Measurements from ENCODE around the gene TTLL7. TPM values are rescaled to one million over a fixed set of nuclear protein-coding genes. Genes with fewer than 3 reads are reported as not detected.
A peak's percentile ranks its signal among the peaks of the same experiment; 100 is the strongest.

The TTLL7 gene
- polyA plus RNA-seq, 1 donor (not counting 4 experiments of a cell fraction or from before 2014, with no cell fraction given): 8.1 TPM

DNA sequence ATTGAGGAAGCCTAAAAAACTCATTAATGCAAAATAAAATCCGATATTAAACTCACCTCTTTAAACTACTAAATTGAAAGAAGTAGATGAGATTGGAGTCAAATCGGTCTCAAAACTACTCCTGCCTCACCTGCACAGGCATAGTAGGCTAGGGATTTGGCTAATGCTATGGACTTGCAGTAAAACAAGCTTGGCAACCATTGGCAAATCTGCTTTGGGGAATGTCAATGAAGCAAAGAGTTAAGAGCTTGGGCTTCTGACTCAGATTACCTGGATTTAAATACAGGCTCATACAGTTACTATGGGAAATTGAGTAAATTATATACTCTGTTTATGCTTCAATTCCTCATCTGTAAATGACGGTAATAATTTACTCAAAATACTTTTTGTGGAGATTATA is 111.4 kb downstream of the TTLL7 start:
- Histone ChIP-seq H3K36me3 (ENCODE audit: control insufficient read depth in 2 of 2, extremely low read depth in 1 of 2, insufficient read depth in 2 of 2, low read length in 2 of 2) (no peaks in the 10 kb centered on the region), H3K4me3 (ENCODE audit: control insufficient read depth in 2 of 3, extremely low read depth in 1 of 3, insufficient read depth in 2 of 3, low read depth in 1 of 3, low read length in 3 of 3) (no peak overlapping the region), H3K27ac (ENCODE audit: control insufficient read depth, insufficient read depth, low read length) (no peak overlapping the region), H3K27me3 (ENCODE audit: control insufficient read depth, extremely low read depth, insufficient read depth, low read length) (no peaks in the 10 kb centered on the region), H3K9me1 (ENCODE audit: control insufficient read depth, extremely low read depth, insufficient read depth, low read length) (no peaks in the 10 kb centered on the region), H3K9me3 (ENCODE audit: control insufficient read depth, low read depth, low read length) (no peaks in the 10 kb centered on the region), H4K20me1 (ENCODE audit: control insufficient read depth, extremely low read depth, insufficient read depth, low read length) (no peaks in the 10 kb centered on the region), H3K4me2 (ENCODE audit: control insufficient read depth, extremely low read depth, insufficient read depth, low read depth, low read length) (no peak overlapping the region), H2AFZ (ENCODE audit: control insufficient read depth, low read length) (no peak overlapping the region), H3K79me2 (ENCODE audit: control insufficient read depth, insufficient read depth, low read length) (no peaks in the 10 kb centered on the region), H3K9ac (ENCODE audit: control insufficient read depth, extremely low read depth, insufficient read depth, low read length) (no peak overlapping the region), H3K4me1 (ENCODE audit: control insufficient read depth, extremely low read depth, insufficient read depth, low read length) (peaks cover 14% of the 10 kb centered on the region)
- dilution Hi-C loops (cut with MboI; ENCODE audit: extremely low pct_ligation_motif_present, low sequenced_read_pairs): no loop called here
- TF ChIP-seq EZH2 (IDR thresholded peaks at IDR 0.05; ENCODE audit: low read length): no peak
- TF ChIP-seq, protein P1, sequence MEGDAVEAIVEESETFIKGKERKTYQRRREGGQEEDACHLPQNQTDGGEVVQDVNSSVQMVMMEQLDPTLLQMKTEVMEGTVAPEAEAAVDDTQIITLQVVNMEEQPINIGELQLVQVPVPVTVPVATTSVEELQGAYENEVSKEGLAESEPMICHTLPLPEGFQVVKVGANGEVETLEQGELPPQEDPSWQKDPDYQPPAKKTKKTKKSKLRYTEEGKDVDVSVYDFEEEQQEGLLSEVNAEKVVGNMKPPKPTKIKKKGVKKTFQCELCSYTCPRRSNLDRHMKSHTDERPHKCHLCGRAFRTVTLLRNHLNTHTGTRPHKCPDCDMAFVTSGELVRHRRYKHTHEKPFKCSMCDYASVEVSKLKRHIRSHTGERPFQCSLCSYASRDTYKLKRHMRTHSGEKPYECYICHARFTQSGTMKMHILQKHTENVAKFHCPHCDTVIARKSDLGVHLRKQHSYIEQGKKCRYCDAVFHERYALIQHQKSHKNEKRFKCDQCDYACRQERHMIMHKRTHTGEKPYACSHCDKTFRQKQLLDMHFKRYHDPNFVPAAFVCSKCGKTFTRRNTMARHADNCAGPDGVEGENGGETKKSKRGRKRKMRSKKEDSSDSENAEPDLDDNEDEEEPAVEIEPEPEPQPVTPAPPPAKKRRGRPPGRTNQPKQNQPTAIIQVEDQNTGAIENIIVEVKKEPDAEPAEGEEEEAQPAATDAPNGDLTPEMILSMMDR (optimal IDR thresholded peaks at IDR 0.05 in 1 of 3, IDR thresholded peaks at IDR 0.05 in 1 of 3, conservative IDR thresholded peaks at IDR 0.05 in 1 of 3; ENCODE audit: extremely low read depth in 1 of 3, insufficient read depth in 2 of 3, low read length in 3 of 3): no peak
- DNase-seq (ENCODE audit: low read depth, low spot score) (no peak), FAIRE-seq (no peak)

DNA sequence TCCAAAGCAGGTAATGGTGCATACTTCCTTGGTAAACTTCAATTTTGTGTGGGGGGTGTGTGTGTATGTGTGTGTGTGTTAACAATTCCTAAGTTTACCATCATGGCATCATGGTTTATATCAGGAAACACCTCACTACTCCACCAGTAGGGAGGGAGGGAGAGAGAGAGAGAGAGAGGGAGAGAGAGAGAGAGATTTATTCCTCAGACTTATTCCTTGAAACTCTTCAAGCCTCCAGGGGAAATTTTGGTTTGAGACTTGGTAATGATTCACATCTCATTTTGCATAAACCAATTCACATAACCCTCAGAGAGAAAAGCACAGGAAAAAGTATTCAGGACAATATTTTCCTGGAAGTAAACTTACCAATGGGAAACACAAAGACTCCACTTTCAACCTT is 115.0 kb downstream of the TTLL7 start:
- DNase-seq (ENCODE audit: low read depth, low spot score) (no peak), FAIRE-seq (peak; percentile 77)
- no peaks in the 10 kb centered on the region for H3K36me3 ChIP-seq (ENCODE audit: control insufficient read depth in 2 of 2, extremely low read depth in 1 of 2, insufficient read depth in 2 of 2, low read length in 2 of 2)
- no peaks in the 10 kb centered on the region for H3K27me3 ChIP-seq (ENCODE audit: control insufficient read depth, extremely low read depth, insufficient read depth, low read length)
- no peak for TF ChIP-seq EZH2 (IDR thresholded peaks at IDR 0.05; ENCODE audit: low read length)
- TF ChIP-seq, protein P1 (optimal IDR thresholded peaks at IDR 0.05 in 1 of 3, IDR thresholded peaks at IDR 0.05 in 1 of 3, conservative IDR thresholded peaks at IDR 0.05 in 1 of 3; ENCODE audit: extremely low read depth in 1 of 3, insufficient read depth in 2 of 3, low read length in 3 of 3): no peak
- no peak overlapping the region for H3K4me3 ChIP-seq (ENCODE audit: control insufficient read depth in 2 of 3, extremely low read depth in 1 of 3, insufficient read depth in 2 of 3, low read depth in 1 of 3, low read length in 3 of 3)
- H3K4me1 ChIP-seq (ENCODE audit: control insufficient read depth, extremely low read depth, insufficient read depth, low read length): peaks cover 14% of the 10 kb centered on the region
- dilution Hi-C loops (cut with MboI; ENCODE audit: extremely low pct_ligation_motif_present, low sequenced_read_pairs): no loop called here
- no peak overlapping the region for H2AFZ ChIP-seq (ENCODE audit: control insufficient read depth, low read length)
- H3K27ac ChIP-seq (ENCODE audit: control insufficient read depth, insufficient read depth, low read length): peak overlapping the region; percentile 15
- no peaks in the 10 kb centered on the region for H3K79me2 ChIP-seq (ENCODE audit: control insufficient read depth, insufficient read depth, low read length)
- H4K20me1 ChIP-seq (ENCODE audit: control insufficient read depth, extremely low read depth, insufficient read depth, low read length): no peaks in the 10 kb centered on the region
- no peaks in the 10 kb centered on the region for H3K9me1 ChIP-seq (ENCODE audit: control insufficient read depth, extremely low read depth, insufficient read depth, low read length)
- H3K9ac ChIP-seq (ENCODE audit: control insufficient read depth, extremely low read depth, insufficient read depth, low read length): no peak overlapping the region
- H3K9me3 ChIP-seq (ENCODE audit: control insufficient read depth, low read depth, low read length): no peaks in the 10 kb centered on the region
- H3K4me2 ChIP-seq (ENCODE audit: control insufficient read depth, extremely low read depth, insufficient read depth, low read depth, low read length): no peak overlapping the region
